RWPE2 (cell line): Measurements from ENCODE around the gene GRB14.
"Not testable (repeated sequence)": the region's sequence is repeated elsewhere in the genome, so short reads cannot be mapped to it uniquely, and the experiment has no call there.

Experiments
- ATAC-seq: fragments of 200-7000 bp; cut with Tn5 transposase; 3 replicates; pipeline ENCODE4 v1.9.1; 2021; ENCODE audit warnings: low read depth
- DNase-seq: peaks from one replicate; pipeline ENCODE4 v3.0.0-alpha.2; 2020; ENCODE audit warnings: low spot score
- H3K27ac ChIP-seq: fragments of 450-650 bp; 2 replicates; pipeline ENCODE4 v1.5.1; 2017; ENCODE audit warnings: mild to moderate bottlenecking; ENCODE audit not compliant: poor library complexity, severe bottlenecking
- H3K27me3 ChIP-seq: fragments of 250-450 bp; sonication (Bioruptor Pico); 2 replicates; pipeline ENCODE4 v1.5.1; 2021; ENCODE audit warnings: mild to moderate bottlenecking, moderate library complexity; ENCODE audit not compliant: insufficient read depth, poor library complexity, severe bottlenecking
- H3K36me3 ChIP-seq: fragments of 250-450 bp; sonication (Bioruptor Pico); 2 replicates; pipeline ENCODE4 v1.5.1; 2020; ENCODE audit warnings: low read depth, mild to moderate bottlenecking, moderate library complexity
- H3K4me1 ChIP-seq: fragments of 250-450 bp; sonication (Bioruptor Pico); 2 replicates; pipeline ENCODE4 v1.5.1; 2021; ENCODE audit warnings: mild to moderate bottlenecking, moderate library complexity; ENCODE audit not compliant: insufficient read depth, poor library complexity, severe bottlenecking
- H3K4me3 ChIP-seq: fragments of 250-450 bp; sonication (Bioruptor Pico); 2 replicates; pipeline ENCODE4 v1.5.1; 2021; ENCODE audit warnings: mild to moderate bottlenecking, moderate library complexity; ENCODE audit not compliant: severe bottlenecking
- H3K9me3 ChIP-seq: fragments of 250-450 bp; sonication (Bioruptor Pico); 2 replicates; pipeline ENCODE4 v1.5.1; 2021; ENCODE audit warnings: mild to moderate bottlenecking, moderate library complexity; ENCODE audit not compliant: severe bottlenecking
- CTCF ChIP-seq: fragments of 450-650 bp; IDR thresholded peaks from one replicate; pipeline ENCODE4 v1.5.1; 2017; ENCODE audit warnings: mild to moderate bottlenecking, moderate library complexity; ENCODE audit not compliant: poor library complexity, severe bottlenecking

The GRB14 gene

GRCh38 chr2:164478205-164478604, 143.1 kb downstream of the GRB14 start:
- ATAC-seq = no peak
- no peak for TF ChIP-seq CTCF

DNA sequence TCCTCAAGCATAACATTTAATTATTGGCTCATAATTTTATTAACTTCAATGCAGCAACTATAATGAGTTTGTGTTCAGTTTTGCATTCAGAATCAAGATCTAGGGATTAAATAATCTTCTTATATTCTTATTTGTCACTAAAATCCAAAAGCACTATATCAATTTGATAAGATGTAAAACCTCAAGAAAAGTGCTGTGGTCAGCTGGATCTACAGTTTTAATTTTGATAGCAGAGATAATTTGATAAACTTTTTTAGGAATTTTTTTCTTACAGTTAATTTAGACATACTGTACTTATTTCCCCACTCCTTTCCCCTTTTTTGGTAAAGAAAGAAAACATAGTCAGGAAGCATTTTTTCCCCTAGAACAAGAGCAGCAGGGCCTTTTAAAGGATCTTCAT, 146.4 kb downstream of the GRB14 start:
- Histone ChIP-seq H3K36me3 (no peaks in the 10 kb centered on the region), H3K9me3 (no peaks in the 10 kb centered on the region), H3K27ac (no peak overlapping the region), H3K27me3 (no peaks in the 10 kb centered on the region), H3K4me3 (no peak overlapping the region), H3K4me1 (no peaks in the 10 kb centered on the region)
- TF ChIP-seq CTCF = no peak
- ATAC-seq = no peak
- DNase-seq = no peak

More at GRCh38 chr2:164478205-164478604, 143.1 kb downstream of the GRB14 start:
- Histone ChIP-seq H3K4me3 (no peak overlapping the region), H3K4me1 (no peaks in the 10 kb centered on the region), H3K27me3 (no peaks in the 10 kb centered on the region), H3K9me3 (no peaks in the 10 kb centered on the region), H3K27ac (no peak overlapping the region), H3K36me3 (no peaks in the 10 kb centered on the region)
- no peak for DNase-seq

DNA sequence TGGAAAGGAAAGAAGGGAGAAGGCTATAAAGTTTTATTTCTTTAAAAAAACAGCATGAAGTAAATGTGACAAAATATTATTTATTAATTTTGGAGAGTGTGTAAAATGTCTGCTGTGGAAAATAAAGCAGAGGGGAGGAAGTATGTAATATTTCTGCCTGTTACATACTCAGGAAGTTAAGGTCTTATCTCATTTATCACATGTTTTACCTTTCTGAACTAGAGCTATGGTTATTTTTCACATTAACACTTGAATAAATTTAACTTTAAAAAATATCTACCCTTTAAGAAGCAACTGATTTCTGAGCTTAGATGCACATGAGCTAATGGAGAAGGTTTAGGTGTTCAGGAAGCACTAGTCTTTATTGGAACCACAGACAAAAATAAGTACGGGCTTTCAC, 148.3 kb downstream of the GRB14 start:
- no peaks in the 10 kb centered on the region for H3K9me3 ChIP-seq
- H3K27me3 ChIP-seq = no peaks in the 10 kb centered on the region
- no peak overlapping the region for H3K4me3 ChIP-seq
- no peak for TF ChIP-seq CTCF
- ATAC-seq (no peak), DNase-seq (no peak)
- no peak overlapping the region for H3K27ac ChIP-seq
- no peaks in the 10 kb centered on the region for H3K36me3 ChIP-seq
- H3K4me1 ChIP-seq = no peaks in the 10 kb centered on the region

DNA sequence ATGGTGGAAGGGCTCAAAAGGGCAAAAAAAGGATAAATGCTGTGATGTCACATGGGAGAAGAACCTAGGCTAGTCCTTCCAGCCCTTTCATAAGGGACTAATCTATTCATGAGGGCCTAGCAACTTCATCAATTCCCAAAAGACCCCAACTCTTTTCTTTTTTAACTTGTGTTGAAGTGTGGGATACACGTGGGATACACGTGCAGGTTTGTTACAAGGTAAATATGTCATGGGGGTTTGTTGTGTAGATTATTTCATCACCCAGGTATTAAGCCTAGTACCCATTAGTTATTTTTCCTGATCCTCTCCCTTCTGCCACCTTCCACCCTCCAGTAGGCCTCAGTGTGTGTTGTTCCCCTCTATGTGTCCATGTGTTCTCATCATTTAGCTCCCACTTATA, 156.2 kb downstream of the GRB14 start:
- DNase-seq, H3K4me3 ChIP-seq, ATAC-seq, H3K27me3 ChIP-seq, H3K4me1 ChIP-seq, H3K27ac ChIP-seq, H3K36me3 ChIP-seq, H3K9me3 ChIP-seq: not testable (repeated sequence)

DNA sequence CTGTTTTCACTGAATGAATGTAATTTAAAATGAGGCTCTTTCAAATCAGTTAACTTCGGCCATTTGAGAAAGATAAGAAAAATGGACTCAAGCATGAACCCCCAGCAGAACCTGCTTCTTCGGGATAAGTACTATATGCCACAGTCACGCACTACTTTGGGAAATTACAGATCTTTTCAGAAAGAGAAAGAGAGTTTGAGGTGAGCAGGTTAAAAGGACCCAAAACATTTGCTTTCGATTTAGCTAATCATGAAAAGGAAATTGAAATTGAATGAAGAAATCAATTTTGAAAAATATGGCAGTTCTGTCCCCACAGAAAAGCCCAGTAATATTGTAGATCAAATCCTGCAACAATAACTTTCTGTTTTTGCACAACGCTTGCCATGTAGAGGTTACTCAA, 156.9 kb downstream of the GRB14 start:
- no peak for TF ChIP-seq CTCF
- no peak for ATAC-seq
- no peaks in the 10 kb centered on the region for H3K36me3 ChIP-seq
- no peaks in the 10 kb centered on the region for H3K27me3 ChIP-seq
- H3K4me1 ChIP-seq = no peaks in the 10 kb centered on the region
- H3K4me3 ChIP-seq = no peak overlapping the region
- no peak overlapping the region for H3K27ac ChIP-seq
- H3K9me3 ChIP-seq = no peaks in the 10 kb centered on the region
- DNase-seq = no peak

DNA sequence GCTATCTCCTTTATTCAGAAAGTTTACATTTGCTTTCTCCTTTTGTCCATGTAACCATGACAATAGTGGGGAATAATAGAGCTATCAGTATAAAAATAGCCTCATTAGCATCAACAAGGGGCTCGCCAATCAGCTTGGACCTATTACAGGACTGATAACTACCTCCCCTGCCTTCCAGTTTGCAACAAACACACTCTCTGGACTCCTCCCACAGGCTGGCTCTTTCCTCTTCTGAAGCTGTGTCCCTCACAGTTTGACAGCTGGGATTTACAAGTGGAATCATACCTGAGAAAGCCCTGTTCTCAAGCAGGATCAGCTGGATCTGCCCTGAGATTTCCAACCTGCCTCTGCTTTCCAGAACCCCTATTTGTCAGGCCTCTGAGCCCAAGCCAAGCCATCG, 162.5 kb downstream of the GRB14 start:
- Histone ChIP-seq H3K36me3 (no peaks in the 10 kb centered on the region), H3K27ac (no peak overlapping the region), H3K4me1 (no peaks in the 10 kb centered on the region), H3K27me3 (no peaks in the 10 kb centered on the region), H3K4me3 (no peak overlapping the region), H3K9me3 (no peaks in the 10 kb centered on the region)
- no peak for DNase-seq
- TF ChIP-seq CTCF = no peak
- no peak for ATAC-seq
